C1 segment of cervical spinal cord (tissue), 14 donors: ENCODE results near the gene PRR23E.

Source experiments
- DNase-seq, 14 donors: peaks; one replicate each; lab custom pipeline; 2025; lab: John Stamatoyannopoulos, UW

The PRR23E gene

GRCh38 chr3:127192576-127193232 lies at the start of gene PRR23E:
Gene PRR23E (plus strand): TSS chr3:127193131. CDS start chr3:127196686, 3,555 bp downstream.
- DNase-seq: no peak

- DNase-seq: no peak
Observed at GRCh38 chr3:127143172-127143571, 49.8 kb upstream of the PRR23E start.

- DNase-seq: no peak
Observed at GRCh38 chr3:127144631-127145030, 48.3 kb upstream of the PRR23E start.

GRCh38 chr3:127145266-127145665 lies 47.7 kb upstream of the PRR23E start:
- DNase-seq: no peak

- DNase-seq: no peak
Observed at GRCh38 chr3:127147291-127147885, 45.5 kb upstream of the PRR23E start.

- DNase-seq: no peak
Observed at GRCh38 chr3:127149621-127150310, 43.2 kb upstream of the PRR23E start.

- DNase-seq: no peak
Observed at GRCh38 chr3:127150513-127151250, 42.2 kb upstream of the PRR23E start.

GRCh38 chr3:127151251-127151564 lies 41.7 kb upstream of the PRR23E start:
- DNase-seq: no peak

- DNase-seq: no peak
Observed at GRCh38 chr3:127151992-127152650, 40.8 kb upstream of the PRR23E start.

GRCh38 chr3:127152684-127153505 lies 40.0 kb upstream of the PRR23E start:
- no peak for DNase-seq

- DNase-seq: no peak
Observed at GRCh38 chr3:127153506-127153815, 39.5 kb upstream of the PRR23E start.

- DNase-seq: no peak
Observed at GRCh38 chr3:127156338-127157050, 36.4 kb upstream of the PRR23E start.

GRCh38 chr3:127157171-127157828 lies 35.6 kb upstream of the PRR23E start:
- DNase-seq: no peak

GRCh38 chr3:127158614-127159229 lies 34.2 kb upstream of the PRR23E start:
- no peak for DNase-seq

- DNase-seq: no peak
Observed at GRCh38 chr3:127159543-127159942, 33.4 kb upstream of the PRR23E start.

GRCh38 chr3:127161236-127161635 lies 31.7 kb upstream of the PRR23E start:
- no peak for DNase-seq

- DNase-seq: no peak
Observed at GRCh38 chr3:127161973-127162579, 30.9 kb upstream of the PRR23E start.

- DNase-seq: no peak
Observed at GRCh38 chr3:127162947-127163645, 29.8 kb upstream of the PRR23E start.
